Measurements from ENCODE around the gene TSHZ1.

Gene TSHZ1

GRCh38 chr18:75249175-75249518 is 38.5 kb downstream of the TSHZ1 start:
- H3K79me2 ChIP-seq (ENCODE audit: low read length), result peaks cover 100% of the 10 kb centered on the region
- peak; percentile 39 for TF ChIP-seq CTCF (IDR thresholded peaks at IDR 0.05; ENCODE audit: low read depth, low read length)
- TF ChIP-seq EZH2phosphoT487 (IDR thresholded peaks at IDR 0.05; ENCODE audit: low read depth), result no peak
- H3K27ac ChIP-seq (ENCODE audit: low read length), result peak overlapping the region; percentile 69

GRCh38 chr18:75249672-75250470 is 39.3 kb downstream of the TSHZ1 start:
- Histone ChIP-seq H3K9me3 (ENCODE audit: insufficient read depth, low read length) (no peaks in the 10 kb centered on the region), H3K4me1 (ENCODE audit: low read length) (peaks cover 55% of the 10 kb centered on the region), H3K4me3 (ENCODE audit: low read length) (peak overlapping the region; percentile 71; the same call in 1 of the 2 replicates), H3K27me3 (ENCODE audit: low read depth, low read length) (no peaks in the 10 kb centered on the region), H4K20me1 (ENCODE audit: insufficient read depth, low read length) (peaks cover 2% of the 10 kb centered on the region; the same call in 1 of the 2 replicates), H3K9ac (ENCODE audit: low read length) (peak overlapping the region; percentile 77; the same call in 1 of the 2 replicates), H3K4me2 (ENCODE audit: low read length) (peak overlapping the region; percentile 90), H3K27ac (ENCODE audit: low read length) (peak overlapping the region; percentile 69), H2AFZ (ENCODE audit: low read depth, low read length) (no peak overlapping the region), H3K79me2 (ENCODE audit: low read length) (peaks cover 100% of the 10 kb centered on the region), H3K36me3 (replicated peaks; ENCODE audit: low read depth, low read length) (no peaks in the 10 kb centered on the region)
- no peak for TF ChIP-seq EZH2phosphoT487 (IDR thresholded peaks at IDR 0.05; ENCODE audit: low read depth)
- no peak for TF ChIP-seq CTCF (IDR thresholded peaks at IDR 0.05; ENCODE audit: low read depth, low read length)

More at GRCh38 chr18:75249175-75249518, 38.5 kb downstream of the TSHZ1 start:
- H3K9ac ChIP-seq (ENCODE audit: low read length), result peak overlapping the region; percentile 77
- H3K4me3 ChIP-seq (ENCODE audit: low read length), result peak overlapping the region; percentile 71
- H3K36me3 ChIP-seq (replicated peaks; ENCODE audit: low read depth, low read length), result no peaks in the 10 kb centered on the region
- H4K20me1 ChIP-seq (ENCODE audit: insufficient read depth, low read length), result peaks cover 10% of the 10 kb centered on the region; the same call in 1 of the 2 replicates
- H3K9me3 ChIP-seq (ENCODE audit: insufficient read depth, low read length), result no peaks in the 10 kb centered on the region
- H3K4me2 ChIP-seq (ENCODE audit: low read length), result peak overlapping the region; percentile 90
- no peaks in the 10 kb centered on the region for H3K27me3 ChIP-seq (ENCODE audit: low read depth, low read length)
- peaks cover 52% of the 10 kb centered on the region for H3K4me1 ChIP-seq (ENCODE audit: low read length)
- H2AFZ ChIP-seq (ENCODE audit: low read depth, low read length), result no peak overlapping the region

- Histone ChIP-seq H3K27ac (ENCODE audit: low read length) (no peak overlapping the region; the same call in 1 of the 2 replicates), H3K9me3 (ENCODE audit: insufficient read depth, low read length) (no peaks in the 10 kb centered on the region), H3K79me2 (ENCODE audit: low read length) (peaks cover 100% of the 10 kb centered on the region), H3K4me2 (ENCODE audit: low read length) (no peak overlapping the region), H3K36me3 (replicated peaks; ENCODE audit: low read depth, low read length) (no peaks in the 10 kb centered on the region), H4K20me1 (ENCODE audit: insufficient read depth, low read length) (no peaks in the 10 kb centered on the region), H3K9ac (ENCODE audit: low read length) (no peak overlapping the region), H2AFZ (ENCODE audit: low read depth, low read length) (no peak overlapping the region), H3K27me3 (ENCODE audit: low read depth, low read length) (no peaks in the 10 kb centered on the region), H3K4me3 (ENCODE audit: low read length) (no peak overlapping the region), H3K4me1 (ENCODE audit: low read length) (peaks cover 55% of the 10 kb centered on the region)
- no peak for TF ChIP-seq EZH2phosphoT487 (IDR thresholded peaks at IDR 0.05; ENCODE audit: low read depth)
- TF ChIP-seq CTCF (IDR thresholded peaks at IDR 0.05; ENCODE audit: low read depth, low read length), result no peak
Observed at GRCh38 chr18:75250471-75250821, 39.8 kb downstream of the TSHZ1 start.

GRCh38 chr18:75251466-75251865 is 40.9 kb downstream of the TSHZ1 start:
- Histone ChIP-seq H4K20me1 (ENCODE audit: insufficient read depth, low read length) (no peaks in the 10 kb centered on the region), H2AFZ (ENCODE audit: low read depth, low read length) (no peak overlapping the region), H3K4me2 (ENCODE audit: low read length) (no peak overlapping the region), H3K4me3 (ENCODE audit: low read length) (no peak overlapping the region), H3K79me2 (ENCODE audit: low read length) (peaks cover 100% of the 10 kb centered on the region), H3K4me1 (ENCODE audit: low read length) (peaks cover 59% of the 10 kb centered on the region), H3K36me3 (replicated peaks; ENCODE audit: low read depth, low read length) (no peaks in the 10 kb centered on the region), H3K27me3 (ENCODE audit: low read depth, low read length) (no peaks in the 10 kb centered on the region), H3K9me3 (ENCODE audit: insufficient read depth, low read length) (no peaks in the 10 kb centered on the region), H3K9ac (ENCODE audit: low read length) (no peak overlapping the region), H3K27ac (ENCODE audit: low read length) (no peak overlapping the region)
- TF ChIP-seq CTCF (IDR thresholded peaks at IDR 0.05; ENCODE audit: low read depth, low read length) (no peak), EZH2phosphoT487 (IDR thresholded peaks at IDR 0.05; ENCODE audit: low read depth) (no peak)

All from OCI-LY3 (cell line).